Nasal cavity respiratory epithelium epithelial cell of viscerocranial mucosa (primary cell): ENCODE results near the gene PLGLB1. TPM values are rescaled to one million over a fixed set of nuclear protein-coding genes. Genes with fewer than 3 reads are reported as not detected.

Source experiments
- total RNA-seq: library from RNA; depleted of rRNA; stranded (reverse); fragments of >200 nt; gene quantifications from 2 replicates; pipeline ENCODE4 v1.2.3, GENCODE V29; 2014

The PLGLB1 gene
- 0.34 and 1.4 TPM in 2 replicates for total RNA-seq

DNA sequence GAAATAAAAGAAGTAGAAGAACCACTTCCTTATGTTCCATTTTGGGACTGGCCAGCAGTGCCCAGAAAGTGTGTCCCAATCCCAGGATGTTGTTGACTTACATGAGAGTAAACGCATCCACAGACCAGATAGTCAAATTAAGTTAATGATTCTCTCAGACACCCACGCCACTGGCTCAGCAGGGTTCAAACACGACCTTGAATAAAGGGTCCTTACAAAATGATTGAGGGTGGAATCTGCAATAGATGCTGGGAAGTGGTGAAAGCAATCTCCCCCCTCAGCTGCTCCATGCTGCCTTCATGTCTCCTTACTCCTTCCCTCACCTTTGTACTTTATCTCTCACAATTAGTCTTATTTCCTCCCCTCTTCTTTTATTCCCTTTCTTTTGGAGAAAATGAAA lies at the start of gene PLGLB1:
PLGLB1 (minus strand) TSS at position 101 of the 400 bp plus-strand sequence; CDS start at position 40, 61 bp downstream.

Other genes starting within 250 kb of the PLGLB1 start
- 0.07 TPM in 1 of 2 replicates, not detected in the other for gene CD8A, start 230.9 kb downstream of the PLGLB1 start, total RNA-seq
- not detected in 2 replicates for gene CD8B, start 160.0 kb downstream of the PLGLB1 start, total RNA-seq
- 1.5 and 1.7 TPM in 2 replicates for gene RGPD1, start 79.7 kb downstream of the PLGLB1 start, total RNA-seq